Smooth muscle cell of bladder (primary cell): ENCODE measurements around the gene TMED4. TPM values are rescaled to one million over a fixed set of nuclear protein-coding genes. Genes with fewer than 3 reads are reported as not detected.

Experiments used
- total RNA-seq: library from RNA; depleted of rRNA; stranded (reverse); fragments of >200 nt; gene quantifications from 2 replicates; pipeline ENCODE4 v1.2.3, GENCODE V29; 2014

Gene TMED4
- 108 and 113 TPM in 2 replicates for total RNA-seq

DNA sequence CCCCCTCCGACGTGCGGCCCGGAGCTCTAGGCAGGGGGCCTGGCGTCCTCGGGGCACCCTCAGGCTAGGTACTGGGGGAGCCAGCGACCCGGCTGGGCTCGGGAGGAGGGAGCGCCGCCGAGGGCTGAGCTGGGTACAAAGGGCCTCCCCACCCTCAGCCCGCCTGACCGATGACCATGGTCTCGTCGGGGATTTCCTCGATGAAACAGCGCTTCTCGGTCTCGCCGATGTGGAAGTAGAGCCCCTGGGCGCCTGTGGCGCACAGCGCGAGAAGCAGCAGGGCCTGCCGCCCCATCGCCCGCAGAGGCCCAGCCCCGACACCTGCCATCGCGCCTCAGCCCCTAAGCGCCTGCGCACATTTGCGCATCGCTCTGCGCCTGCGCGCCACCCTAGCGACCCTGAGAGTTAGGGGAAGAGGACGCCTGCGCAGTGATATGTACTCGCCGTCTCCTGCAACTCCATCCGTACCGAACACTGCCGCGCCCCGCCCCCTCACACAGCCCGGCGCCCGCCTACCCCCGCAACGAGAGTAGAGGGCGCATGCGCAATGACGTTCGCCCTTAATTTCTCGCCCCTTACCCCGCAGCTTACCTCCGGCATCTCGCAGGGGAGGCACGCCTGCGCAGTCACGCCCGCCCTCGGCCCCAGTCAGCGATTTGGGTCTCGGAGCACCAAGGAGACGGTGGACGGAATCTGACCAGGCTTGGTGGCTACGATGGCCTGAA is at the start of gene TMED4:
TSS of gene TMED4 (minus strand) at position 353 of the 725 bp plus-strand sequence. CDS start at position 328, 25 bp downstream.

DNA sequence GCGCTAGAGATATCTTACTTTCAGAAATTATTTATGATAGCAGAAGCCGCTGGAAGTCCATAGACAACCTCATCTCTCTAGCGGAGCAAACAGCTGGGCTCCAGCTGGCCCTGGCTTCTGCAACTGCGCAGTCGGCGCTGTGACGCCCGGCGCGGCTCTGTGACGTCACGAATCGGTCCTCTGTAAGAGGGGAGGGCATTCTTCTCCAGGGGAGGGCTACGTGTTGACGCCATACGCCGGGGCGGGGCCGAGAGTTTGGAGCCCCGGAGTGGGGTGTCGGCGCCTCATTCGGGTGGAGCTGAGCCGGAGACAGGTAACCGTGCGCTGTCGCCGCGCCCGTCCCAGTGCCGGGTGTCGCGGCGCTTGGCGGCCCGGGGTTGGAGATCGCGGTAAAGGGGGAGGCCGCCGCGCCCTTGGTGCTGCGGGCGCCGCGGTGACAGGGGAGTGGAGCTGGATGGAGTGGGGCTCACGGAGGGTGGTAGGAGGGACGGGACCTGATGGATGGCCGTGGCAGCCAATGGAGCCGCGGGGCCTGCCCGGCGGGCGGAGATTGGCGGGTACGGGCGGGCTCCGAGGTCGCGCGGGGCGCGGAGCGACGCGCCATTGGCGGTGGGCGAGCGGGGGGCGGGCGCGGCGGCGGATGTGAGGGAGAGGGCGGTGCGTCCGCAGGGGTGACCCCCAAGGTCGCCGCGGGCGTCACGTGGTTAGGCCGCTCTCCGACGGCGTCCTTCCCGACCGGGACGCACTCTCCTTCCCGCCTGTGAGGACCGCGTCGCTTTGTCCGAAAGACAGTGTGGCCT is 24.5 kb upstream of the TMED4 start, which contains the start of gene OGDH:
TSS of gene OGDH (plus strand) at position 287 of the 800 bp plus-strand sequence. CDS start 17,717 bp downstream, outside the sequence.

DNA sequence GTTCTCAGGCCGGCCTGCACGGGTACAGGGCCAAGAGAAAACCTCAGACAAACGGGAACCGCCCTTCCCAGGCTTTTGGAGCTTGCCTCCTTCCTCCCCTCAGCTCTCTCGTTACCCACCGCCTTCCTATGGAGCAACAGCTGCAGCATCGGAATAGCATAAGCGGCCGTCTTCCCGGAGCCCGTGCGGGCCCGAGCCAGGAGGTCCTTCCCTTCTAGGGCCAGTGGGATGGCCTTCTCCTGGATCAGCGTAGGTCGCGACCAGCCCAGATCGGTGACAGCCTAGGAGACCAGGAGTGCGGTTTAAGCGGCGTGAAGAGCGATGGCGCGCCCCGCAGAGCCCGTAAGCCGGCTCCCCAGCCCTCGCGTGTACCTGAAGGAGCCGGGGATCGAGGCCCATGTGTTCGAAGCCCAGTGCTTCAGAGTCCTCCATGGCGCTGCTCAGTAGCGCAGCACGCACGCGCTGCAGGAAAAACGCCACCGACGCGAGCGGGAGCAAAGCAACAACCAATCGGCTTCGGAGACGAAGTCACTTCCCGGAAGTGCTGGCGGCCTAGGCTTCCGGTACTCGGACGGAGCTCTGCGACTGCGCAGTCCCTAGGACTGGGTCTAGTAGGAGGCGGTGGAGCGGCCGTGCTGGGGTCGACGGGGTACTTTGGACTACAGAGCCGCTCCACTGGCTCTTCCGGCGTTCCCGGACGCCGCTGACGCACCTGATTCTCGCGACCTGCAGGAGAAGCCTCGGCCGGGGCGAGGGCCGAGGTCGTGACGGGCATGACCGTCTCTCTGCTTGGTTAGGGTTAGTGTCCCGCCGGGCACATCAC is 8.4 kb downstream of the TMED4 start, which contains the start of gene DDX56:
TSS of gene DDX56 (minus strand) at position 445 of the 823 bp plus-strand sequence. CDS start at position 432, 13 bp downstream.

DNA sequence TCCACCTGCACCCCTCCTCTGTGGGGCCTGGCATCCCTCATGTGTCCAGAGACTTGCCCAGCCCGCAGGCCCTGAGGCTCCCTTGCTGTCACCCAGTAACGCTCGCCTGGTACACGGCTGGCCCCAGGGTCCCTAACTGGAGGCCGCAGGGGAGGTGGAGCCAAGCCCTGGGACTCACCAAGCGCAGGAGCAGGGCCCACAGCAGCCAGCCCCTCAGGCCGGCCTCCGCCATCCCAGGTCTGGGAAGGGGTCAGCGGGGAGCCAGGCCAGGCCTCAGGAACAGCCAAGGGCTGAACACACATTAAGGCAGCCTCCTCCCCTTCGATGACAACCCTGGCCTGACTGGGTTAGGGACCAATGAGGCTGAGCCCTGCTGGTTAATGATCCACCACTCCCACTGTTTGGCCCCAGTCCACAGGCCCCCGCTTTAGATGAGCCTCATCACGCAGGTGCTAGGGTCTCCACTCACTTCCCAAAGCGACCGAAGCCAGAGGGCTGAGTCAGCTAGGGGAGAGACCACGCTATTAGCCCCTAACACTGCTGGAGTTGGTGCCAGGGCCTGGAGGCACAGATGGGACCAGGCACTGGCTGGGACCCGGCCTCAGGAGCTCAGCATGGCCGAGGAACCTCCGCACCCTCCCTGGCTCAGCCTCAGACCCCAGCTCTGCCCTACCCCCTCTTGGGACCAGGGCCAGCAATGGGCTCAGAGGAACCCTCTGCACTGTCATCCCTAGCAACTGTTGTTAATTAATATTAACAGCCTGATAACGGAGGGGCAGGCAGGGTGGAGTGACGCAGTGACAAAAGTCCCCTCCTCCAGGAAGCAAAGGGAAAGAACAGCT is 40.8 kb downstream of the TMED4 start, which contains the start of gene NPC1L1:
TSS of gene NPC1L1 (minus strand) at position 303 of the 842 bp plus-strand sequence. CDS start at position 232, 71 bp downstream.

Other genes with a start within 250 kb of the TMED4 start
- 75.5 and 102 TPM in 2 replicates for gene NUDCD3, start 91.6 kb downstream of the TMED4 start, total RNA-seq
- 0.09 and 0.14 TPM in 2 replicates for gene NPC1L1, start 40.9 kb downstream of the TMED4 start, total RNA-seq
- 38.8 and 45.3 TPM in 2 replicates for gene DDX56, start 8.3 kb downstream of the TMED4 start, total RNA-seq
- gene OGDH, start 24.4 kb upstream of the TMED4 start, total RNA-seq = 41.8 and 49.8 TPM in 2 replicates
- gene ZMIZ2, start 166.6 kb upstream of the TMED4 start, total RNA-seq = 5.3 and 6.8 TPM in 2 replicates
- 1,090 and 1,145 TPM in 2 replicates for gene PPIA, start 214.4 kb upstream of the TMED4 start, total RNA-seq